GM19035 (cell line): Measurements from ENCODE around the gene TGFBI.

Source experiments
- ATAC-seq: cut with Tn5 transposase; IDR thresholded peaks from one replicate; pipeline ENCODE4 v1.9.1; 2021; ENCODE audit not compliant: unreplicated experiment

TGFBI gene

DNA sequence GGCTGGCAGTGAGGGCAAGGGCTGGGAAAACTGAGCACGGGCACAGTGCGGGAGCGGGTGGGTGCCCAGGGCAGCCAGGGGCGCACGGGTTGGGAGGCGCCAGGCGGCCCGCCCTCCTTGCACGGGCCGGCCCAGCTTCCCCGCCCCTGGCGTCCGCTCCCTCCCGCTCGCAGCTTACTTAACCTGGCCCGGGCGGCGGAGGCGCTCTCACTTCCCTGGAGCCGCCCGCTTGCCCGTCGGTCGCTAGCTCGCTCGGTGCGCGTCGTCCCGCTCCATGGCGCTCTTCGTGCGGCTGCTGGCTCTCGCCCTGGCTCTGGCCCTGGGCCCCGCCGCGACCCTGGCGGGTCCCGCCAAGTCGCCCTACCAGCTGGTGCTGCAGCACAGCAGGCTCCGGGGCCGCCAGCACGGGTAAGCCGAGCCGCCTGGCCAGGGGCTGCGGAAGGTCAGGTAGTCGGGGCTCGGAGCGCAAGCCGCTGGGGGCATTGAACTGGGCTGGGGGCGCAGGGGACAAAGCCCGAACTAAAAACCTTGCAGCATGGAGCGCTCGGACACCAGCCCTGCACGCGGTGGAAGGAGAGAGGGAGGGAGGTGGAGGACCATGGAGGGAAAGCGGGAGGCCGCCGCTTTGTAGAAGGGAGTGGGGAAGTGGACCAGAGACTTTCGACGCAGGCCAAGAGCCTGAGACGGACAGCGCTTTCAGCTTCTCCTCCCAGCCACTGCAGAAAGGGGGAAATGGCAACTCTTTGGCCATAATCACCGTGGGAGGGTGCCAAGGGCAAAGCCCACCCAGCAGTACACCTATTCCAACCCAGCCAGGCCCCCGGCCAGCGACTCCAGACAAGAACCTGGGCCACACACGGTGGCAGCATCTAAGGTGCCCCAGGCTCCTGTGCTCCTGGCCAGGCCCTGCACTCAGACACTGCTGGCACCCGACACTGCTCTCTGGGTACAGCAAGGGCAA is at the start of gene TGFBI:
Gene TGFBI (plus strand): TSS at position 207 of the 961 bp plus-strand sequence. CDS start 68 bp downstream, at position 275.
- no peak for ATAC-seq

DNA sequence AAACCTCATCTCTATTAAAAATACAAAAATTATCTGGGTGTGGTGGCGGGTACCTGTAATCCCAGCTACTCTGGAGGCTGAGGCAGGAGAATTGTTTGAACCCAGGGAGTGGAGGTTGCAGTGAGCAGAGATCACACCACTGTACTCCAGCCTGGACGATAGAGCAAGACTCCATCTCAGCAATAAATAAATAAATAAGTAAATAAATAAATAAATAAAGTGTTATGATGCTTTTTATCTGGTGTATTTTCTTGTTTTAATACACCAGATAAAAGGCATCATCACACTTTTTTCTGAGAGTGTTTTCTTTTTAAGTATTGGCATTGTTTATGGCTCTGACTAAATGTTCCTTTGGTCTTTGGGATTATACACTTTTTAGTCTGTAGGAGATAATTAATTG is 49.8 kb upstream of the TGFBI start:
- ATAC-seq = no peak

DNA sequence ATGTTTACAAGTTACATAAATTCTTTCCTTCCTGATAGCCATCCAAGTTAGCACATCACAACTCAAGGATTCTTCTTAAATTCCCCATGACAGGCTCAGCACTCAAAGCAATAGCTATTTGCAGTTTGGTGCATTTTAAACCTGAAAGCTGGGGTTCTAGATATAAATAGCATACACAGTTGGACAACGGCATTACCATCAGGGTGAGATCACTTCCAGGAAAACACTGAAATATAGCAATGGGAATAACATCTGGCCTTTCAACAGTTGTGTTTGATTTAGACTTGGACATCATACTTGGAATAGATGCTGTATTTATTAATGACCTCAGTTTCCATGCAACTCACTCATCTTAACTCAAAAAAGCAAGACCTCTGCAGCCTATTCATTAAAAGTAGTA is 49.3 kb upstream of the TGFBI start:
- no peak for ATAC-seq

DNA sequence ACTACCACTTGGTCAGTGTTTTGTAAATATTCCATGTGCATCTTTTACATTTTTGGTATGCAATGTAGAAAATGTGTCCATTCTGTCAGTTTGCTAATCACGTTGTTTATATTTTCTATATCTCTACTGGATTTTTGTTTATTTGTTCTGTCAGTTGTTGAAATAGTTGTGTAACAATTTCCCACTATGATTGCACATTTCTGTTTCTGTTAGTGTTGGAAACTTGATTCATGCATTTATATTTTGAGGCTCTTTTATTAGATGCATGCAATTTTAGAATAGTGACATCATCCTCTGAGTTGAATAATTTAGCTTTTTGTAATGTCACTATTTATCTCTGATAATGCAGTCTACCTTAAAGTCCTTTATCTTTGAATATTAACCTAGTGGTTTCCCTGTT is 48.2 kb upstream of the TGFBI start:
- no peak for ATAC-seq

DNA sequence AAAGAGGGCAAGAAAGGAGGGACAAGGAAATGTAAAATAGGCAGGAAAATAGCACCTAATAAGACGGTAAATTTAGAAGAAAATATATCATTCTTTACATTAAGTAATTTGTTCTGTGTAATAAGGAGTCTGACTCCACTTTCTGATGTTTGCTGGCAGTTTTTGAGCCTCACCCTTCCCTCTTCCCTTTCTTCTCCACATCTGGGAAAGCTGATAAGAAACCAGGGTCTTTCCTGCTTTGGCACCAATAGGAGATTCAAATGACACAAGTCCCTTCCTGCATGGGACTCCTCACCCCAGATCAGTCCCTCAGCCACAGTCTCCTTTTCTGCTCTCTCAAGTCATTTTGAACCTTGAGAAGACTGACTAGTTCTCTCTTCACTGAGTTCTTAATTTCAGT is 42.8 kb upstream of the TGFBI start:
- no peak for ATAC-seq

DNA sequence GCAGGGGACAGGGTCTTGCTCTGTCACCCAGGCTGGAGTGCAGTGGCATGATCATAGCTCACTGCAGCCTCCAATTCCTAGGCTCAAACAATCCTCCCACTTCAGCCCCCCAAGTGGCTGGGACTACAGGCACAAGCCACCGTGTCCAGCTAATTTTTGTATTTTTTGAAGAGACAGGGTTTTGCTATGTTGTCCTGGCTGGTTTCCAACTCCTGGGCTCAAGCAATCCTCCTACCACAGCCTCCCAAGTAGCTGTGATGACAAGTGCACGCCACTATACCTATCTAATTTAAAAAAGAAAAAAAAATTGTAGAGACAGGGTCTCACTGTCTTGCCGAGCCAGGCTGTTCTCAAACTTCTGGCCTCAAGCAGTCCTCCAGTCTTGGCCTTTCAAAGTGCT is 42.4 kb upstream of the TGFBI start:
- ATAC-seq = no peak

DNA sequence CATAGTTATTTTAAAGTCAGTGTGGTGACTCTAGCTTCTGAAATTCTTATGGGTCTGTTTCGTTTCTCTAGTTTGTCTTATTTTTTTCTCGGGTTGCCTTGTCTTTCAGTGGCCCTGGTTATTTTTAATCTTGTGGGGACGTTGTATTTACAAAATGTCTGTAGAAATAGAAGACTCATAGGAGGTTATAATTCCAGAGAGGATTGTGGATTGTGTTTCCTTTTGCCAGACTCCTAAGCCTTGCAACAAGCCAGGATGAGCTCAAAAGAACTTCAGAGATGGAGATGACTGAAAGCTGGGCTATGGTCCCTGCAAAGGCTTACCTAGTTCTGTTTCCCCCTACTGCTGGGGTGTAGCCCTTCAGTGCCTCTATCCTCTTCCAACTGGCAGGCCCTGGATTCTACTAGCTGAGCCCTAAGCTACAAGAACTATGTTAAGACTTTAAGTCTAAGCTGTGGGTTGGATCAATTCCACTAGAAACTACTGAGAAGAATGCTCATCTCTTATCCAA is 41.8 kb upstream of the TGFBI start:
- no peak for ATAC-seq

DNA sequence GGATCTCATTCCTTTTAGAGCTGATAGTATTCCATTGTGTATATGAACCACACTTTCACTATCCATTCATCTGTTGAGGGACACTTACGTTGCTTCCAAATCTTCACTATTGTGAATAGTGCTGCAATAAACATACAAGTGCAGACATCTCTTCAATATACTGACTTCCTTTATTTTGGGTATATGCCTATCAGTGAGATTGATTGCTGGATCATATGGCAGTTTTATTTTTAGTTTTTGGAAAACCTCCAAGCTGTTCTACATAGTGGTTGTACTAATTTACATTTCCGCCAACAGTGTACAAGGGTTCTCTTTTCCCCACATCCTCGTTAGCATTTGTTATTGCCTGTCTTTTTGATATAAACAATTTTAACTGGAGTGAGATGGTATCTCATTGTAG is 40.2 kb upstream of the TGFBI start:
- ATAC-seq = no peak

DNA sequence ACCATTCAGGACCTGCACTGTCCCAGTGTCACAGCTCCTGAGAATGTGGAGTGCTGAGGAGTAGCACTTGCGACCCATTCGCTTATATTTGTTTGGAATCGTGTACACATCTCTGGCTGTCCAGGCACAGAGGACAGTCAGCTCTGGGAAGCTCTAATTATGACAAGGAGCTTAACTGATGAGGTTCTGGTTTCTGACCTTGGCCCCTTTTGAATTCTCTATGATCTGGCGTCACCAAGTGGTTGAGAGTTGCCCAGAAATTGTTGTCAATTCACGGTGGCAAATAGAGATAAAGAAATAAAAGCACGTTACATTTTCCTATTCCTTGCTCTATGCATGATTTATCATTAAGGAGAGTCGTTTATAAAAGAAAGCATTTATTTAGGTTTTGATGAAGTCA is 39.1 kb upstream of the TGFBI start:
- ATAC-seq = no peak

DNA sequence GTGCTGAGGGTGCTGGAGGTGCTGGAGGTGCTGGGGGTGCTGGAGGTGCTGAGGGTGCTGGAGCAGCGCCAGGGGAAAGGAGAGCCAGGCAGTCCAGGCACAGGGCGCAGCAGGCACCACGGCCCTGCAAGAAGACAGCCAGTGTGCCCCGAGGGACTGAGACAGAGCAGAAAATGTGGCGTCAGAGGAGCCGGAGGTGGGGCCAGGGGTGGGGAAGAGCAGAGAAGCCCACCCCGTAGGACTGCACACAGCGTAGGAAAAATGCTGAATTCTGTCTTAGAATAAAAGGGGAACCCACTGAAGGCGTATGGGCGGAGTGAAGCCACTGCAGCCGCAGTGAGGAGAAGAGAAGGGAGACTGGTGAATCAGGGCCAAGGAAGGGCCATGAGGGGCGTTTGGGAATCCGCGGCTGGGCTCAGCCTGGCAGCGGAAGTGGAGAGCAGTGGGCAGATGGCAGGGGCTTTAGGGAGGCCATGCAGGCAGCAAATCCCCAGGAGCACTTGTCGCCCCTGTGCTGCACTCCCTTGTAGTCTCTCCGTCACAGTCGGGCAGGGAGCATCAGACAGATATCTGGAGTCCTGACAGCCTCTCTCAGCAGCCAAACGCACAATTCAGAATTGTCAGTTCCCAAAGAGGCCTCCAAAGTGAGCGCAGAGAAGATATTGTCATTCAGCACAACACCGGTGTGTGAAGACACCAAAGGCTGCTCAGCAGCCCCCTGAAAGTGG is 38.1 kb upstream of the TGFBI start:
- ATAC-seq = no peak

DNA sequence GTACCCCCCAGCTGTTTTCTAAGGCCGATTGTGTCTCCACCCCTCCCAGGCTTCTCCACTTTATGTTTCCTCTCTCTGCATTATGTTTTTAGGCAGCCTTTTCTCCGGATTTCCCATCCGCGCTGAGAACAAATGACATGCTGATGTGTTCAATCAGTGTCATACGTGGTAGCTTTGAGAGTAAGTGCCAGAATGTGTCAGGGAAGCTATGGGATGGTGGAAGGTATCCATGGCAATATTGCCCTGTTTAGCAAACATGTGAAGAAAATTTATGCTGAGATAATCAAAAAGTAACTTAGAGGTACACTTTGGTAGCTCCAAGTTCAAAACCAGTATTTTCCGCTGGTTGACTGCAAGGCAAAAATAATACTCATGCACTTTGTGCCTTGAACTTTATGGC is 37.4 kb upstream of the TGFBI start:
- ATAC-seq = no peak

DNA sequence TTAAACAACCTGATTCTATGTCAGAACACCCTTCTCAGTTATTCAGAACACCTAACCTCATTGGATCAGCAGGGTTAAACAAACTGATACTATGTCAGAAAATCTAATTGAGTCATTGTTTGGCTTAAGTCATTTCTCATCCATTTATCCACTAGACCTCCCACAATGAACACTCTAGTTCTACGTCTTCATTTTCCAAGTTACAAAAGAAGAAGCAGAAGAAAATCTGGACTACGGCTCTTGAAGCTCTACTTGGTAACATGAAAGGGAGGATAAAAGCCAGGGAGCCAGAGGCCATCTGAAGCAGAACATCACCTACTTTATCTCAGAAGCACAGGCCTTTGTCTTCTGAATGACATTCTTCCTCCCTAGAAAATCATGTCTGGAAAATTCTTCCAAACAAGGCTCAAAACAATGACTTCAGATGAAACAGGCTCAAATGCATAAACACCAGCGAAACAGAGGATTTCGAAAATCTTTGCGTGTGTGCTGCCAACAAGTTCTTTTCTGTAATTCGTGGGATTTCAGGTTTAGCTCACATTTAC is 35.4 kb upstream of the TGFBI start:
- no peak for ATAC-seq

DNA sequence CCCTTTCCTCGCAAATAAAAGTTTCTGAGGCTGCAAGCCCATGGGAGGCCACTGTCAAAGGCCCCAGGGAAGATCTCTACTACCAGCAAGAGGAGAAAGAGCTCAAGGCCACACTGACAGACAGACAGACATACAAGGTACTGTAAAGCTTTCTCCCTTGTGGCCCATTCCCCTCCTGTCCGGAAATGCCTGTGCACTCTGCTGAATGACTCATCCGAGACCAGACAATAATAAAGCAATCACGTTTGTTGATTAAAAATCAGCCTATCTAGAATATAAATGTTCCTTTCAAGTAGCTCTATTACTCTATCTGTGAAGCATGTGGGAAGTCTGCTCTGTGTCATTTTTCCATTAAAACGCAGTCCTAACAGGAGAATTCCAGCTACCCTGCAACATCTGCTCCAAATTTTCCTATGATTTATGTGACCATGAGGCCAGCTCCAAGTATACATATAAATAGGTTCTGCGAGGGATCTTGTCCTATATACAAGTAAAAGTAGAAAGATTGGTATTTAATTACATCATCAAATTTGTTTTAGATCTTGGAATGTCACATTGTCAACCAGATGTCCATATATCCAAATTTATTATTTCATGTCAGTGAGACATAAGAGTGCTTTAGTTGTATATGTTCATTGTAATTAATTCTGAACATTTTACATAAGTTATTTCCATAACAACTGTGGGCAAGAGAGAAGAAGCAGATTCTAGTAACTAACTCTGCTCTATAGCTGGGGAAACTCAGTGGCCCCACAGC is 34.7 kb upstream of the TGFBI start:
- ATAC-seq = no peak

DNA sequence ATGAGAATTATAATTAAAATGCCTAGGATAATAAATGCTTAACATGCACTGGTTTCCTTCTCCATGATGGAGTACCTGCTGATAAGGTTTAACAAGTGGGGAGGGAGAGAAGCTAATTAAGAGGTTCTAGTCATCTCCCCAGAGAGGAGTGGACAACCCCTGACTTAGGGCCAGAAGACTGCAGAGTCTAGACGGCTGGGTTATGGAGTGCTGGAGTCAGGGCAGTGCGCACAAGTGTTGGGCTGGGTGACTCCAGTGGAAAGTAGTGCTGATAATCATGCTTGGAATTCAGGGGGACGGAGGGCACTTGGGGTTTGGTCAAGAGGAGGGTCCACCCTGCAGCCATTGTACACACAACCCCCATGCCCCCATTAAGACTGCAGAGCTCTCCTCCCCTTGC is 32.8 kb upstream of the TGFBI start:
- no peak for ATAC-seq

DNA sequence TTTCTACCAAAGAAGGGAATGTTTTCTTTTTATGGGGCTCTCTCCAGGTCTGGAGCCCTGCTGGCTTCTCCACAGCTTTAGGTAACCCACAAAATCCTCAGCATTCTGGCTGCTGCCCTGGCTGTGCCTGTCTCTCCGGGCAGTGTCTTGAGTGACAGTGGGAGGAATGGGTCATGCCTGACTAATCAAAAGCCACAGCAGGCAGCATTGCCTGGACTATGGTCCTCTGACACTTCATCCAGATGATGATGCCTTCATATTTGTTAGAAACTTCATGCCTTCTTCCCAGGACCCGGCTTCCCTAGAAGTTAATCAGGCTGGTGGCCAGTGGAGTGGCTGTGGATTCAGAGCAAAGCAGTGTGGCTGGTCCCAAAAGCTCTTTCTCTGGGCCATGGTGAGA is 32.2 kb upstream of the TGFBI start:
- no peak for ATAC-seq

DNA sequence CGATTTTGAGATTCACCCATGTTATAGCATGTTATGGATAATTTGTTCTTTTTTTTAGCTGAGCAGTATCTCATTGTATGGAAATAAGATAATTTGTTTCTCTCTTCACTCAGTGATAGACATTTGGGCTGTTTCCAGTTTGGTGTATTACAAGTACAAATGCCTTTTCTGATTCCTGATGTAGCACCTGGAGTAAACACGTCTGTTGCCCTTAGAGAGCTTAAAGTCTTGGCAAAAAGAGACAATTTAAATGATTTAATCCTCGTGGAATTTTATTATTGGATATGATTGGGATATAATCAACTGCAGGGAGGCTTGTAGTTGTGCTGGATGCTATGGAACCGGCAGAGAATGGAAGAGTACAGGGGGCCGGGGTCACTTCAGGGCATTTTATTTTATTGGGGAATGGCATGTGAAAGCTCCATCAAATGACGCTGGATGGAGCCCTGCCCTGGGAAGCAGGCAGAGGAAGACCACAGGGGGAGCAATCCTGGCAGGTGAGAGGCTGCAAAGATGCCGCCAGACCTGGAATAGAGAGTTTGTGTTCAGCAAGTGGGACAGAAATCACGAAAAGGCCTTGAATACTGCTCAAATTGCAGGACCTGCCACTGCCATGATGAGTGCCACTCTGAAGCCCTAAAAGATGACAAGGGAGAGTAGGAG is 31.0 kb upstream of the TGFBI start:
- no peak for ATAC-seq

DNA sequence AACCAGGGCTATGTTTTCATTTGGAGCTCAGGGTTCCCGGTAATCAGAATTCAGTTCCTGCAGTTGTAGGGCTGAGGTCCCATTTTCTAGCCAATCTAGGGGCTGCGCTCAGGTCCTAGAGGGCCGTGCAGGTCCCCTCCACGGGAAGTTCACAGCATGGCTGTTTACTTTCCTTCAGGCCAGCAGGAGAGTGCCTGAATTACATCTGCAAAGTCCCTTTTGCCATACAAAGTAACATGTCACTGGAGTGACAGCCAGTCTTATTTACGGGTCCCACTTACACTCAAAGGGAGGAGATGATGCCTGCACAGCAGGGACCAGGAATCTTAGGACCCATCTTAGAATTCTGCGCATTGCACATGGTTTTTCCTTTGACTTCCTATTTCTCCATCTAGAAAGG is 29.9 kb upstream of the TGFBI start:
- ATAC-seq = no peak

DNA sequence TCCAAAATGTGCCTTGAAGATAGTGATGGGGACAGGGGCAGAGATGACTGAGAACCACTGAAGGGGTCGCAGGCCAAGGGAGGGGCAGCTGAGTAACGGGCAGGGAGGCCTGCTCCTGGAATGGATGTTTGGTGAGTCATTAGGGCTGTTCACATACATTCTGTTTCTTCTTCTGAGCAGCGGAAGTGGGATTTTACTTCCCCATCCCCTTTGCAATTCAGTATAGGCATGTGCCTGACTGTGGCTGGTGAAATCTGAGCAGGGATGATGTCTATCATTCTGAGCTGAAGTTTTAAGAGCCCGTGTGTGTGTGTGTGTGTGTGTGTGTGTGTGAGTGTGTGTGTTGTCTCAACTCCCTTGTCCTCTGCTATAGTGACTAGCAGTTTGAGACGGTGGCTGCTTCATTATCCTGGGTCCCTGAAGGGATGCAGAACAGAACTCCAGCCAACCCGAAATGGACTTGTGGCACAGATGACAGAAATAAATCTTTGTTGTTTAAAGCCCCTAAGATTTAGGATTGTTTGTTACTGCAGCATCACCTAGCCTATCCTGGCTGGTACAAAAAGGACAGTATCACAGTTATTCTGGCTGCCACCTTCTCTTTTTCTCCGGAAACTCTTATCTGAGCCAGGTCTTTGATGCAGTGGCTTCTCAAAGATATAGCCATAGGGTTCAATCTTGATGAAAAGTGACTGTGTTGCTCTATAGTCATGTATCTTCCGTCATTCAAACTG is 29.2 kb upstream of the TGFBI start:
- ATAC-seq = no peak

DNA sequence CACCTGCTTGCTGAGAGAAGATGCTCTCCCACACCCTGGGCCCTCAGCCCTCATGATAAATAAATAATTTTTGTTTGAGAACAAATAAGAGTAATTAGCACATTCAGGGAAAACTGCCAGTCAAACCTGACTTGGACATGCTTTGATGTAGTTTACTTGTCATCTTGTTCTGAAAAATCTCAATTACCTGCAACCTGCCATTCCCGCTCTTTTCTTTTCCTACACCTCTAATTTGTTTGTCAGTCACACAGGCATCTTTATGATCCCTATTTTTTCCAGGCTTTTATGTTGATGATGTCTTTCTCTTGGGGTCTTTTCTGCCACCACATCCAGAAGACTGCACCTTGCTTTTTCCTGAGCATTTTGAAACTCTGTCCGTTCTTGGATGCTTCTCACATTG is 28.6 kb upstream of the TGFBI start:
- ATAC-seq = no peak

DNA sequence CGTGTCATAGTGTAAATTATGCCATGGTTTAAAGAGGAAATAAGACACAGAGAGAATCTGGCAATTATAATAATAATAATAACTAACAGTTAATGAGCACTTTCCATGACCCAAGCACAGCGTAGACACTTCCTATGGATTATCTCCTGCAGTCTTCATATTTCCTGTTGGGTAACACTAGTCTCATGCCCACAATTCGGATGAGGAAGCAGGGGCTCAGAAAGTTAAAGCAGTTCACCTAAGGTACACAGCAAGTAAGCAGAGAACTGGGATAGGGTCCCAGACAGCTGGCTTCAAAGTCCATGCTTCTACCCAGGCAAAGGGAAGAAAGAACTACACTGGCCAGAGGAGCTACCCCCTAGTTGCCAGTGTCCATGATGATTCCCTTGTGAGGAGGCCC is 27.9 kb upstream of the TGFBI start:
- ATAC-seq = no peak
